ENCODE results near the gene NFATC2.

The NFATC2 gene

DNA sequence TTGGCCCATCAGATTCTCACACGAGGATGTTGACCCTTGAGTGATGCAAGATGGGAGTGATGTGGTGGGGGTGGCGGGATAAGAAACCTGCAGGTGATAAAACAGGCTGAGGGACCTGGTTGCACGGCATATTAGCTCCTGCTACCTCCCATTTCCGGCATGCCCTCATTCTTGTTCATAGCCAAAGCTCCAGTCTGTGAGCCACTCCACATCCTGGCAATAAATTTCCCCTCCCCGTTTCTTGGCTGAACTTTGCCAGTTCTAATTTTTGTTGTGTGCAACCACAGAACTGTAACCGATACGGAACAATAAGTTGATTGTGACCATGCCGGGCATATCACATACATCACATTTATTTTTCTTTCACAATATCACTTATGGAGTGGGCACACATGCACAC, 41.6 kb upstream of the NFATC2 start:
- Histone ChIP-seq H3K9me3 (ENCODE audit: control insufficient read depth, insufficient read depth, low read length) (peaks cover 6% of the 10 kb centered on the region), H3K27me3 (ENCODE audit: control insufficient read depth, low read length) (no peaks in the 10 kb centered on the region), H3K4me1 (ENCODE audit: control insufficient read depth, low read length) (peaks cover 60% of the 10 kb centered on the region), H3F3A (ENCODE audit: control insufficient read depth, insufficient read depth) (peaks cover 4% of the 10 kb centered on the region; the same call in 1 of the 2 replicates), H3K27ac (ENCODE audit: low read depth, low read length) (no peak overlapping the region), H3K9me2 (replicated peaks; ENCODE audit: control insufficient read depth, low read length) (no peaks in the 10 kb centered on the region), H3K4me3 (ENCODE audit: low read length) (no peak overlapping the region), H3K4me2 (ENCODE audit: low read length) (no peak overlapping the region), H3K79me2 (ENCODE audit: control insufficient read depth, low read length) (no peaks in the 10 kb centered on the region), H4K20me1 (ENCODE audit: control insufficient read depth, insufficient read depth, low read depth, low read length) (no peaks in the 10 kb centered on the region), H3K36me3 (ENCODE audit: control insufficient read depth, low read length) (no peaks in the 10 kb centered on the region; the same call in 1 of the 2 replicates)
- TF ChIP-seq, protein P1, sequence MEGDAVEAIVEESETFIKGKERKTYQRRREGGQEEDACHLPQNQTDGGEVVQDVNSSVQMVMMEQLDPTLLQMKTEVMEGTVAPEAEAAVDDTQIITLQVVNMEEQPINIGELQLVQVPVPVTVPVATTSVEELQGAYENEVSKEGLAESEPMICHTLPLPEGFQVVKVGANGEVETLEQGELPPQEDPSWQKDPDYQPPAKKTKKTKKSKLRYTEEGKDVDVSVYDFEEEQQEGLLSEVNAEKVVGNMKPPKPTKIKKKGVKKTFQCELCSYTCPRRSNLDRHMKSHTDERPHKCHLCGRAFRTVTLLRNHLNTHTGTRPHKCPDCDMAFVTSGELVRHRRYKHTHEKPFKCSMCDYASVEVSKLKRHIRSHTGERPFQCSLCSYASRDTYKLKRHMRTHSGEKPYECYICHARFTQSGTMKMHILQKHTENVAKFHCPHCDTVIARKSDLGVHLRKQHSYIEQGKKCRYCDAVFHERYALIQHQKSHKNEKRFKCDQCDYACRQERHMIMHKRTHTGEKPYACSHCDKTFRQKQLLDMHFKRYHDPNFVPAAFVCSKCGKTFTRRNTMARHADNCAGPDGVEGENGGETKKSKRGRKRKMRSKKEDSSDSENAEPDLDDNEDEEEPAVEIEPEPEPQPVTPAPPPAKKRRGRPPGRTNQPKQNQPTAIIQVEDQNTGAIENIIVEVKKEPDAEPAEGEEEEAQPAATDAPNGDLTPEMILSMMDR (IDR thresholded peaks at IDR 0.05; ENCODE audit: low read depth, low read length, poor library complexity, severe bottlenecking), result no peak
- no peak for TF ChIP-seq EZH2phosphoT487 (IDR thresholded peaks at IDR 0.05; ENCODE audit: borderline replicate concordance, low read length)

DNA sequence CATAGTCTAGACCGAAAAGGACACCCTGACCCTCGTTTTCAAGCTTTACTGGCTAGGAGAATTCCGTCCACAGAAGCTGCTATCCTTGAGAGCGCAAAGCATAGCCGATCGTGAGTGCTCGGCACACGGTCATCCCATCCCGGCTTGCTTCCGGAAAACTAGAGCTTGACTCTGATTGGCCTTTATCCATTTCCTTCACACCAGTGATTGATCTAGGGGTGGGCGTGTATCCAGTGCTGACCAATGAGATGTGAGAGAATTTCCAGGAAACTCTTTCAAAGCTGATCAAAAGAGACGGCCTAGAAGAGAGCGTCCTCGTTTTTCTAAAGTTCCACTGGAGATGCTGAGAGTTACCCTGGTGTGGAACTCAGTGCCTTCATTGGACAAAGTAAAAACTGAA, 41.0 kb upstream of the NFATC2 start:
- TF ChIP-seq, protein P1 (IDR thresholded peaks at IDR 0.05; ENCODE audit: low read depth, low read length, poor library complexity, severe bottlenecking), result no peak
- no peak for TF ChIP-seq EZH2phosphoT487 (IDR thresholded peaks at IDR 0.05; ENCODE audit: borderline replicate concordance, low read length)
- Histone ChIP-seq H3K36me3 (ENCODE audit: control insufficient read depth, low read length) (no peaks in the 10 kb centered on the region; the same call in 1 of the 2 replicates), H3K27ac (ENCODE audit: low read depth, low read length) (no peak overlapping the region), H3K4me1 (ENCODE audit: control insufficient read depth, low read length) (peaks cover 56% of the 10 kb centered on the region), H4K20me1 (ENCODE audit: control insufficient read depth, insufficient read depth, low read depth, low read length) (no peaks in the 10 kb centered on the region), H3K9me3 (ENCODE audit: control insufficient read depth, insufficient read depth, low read length) (peaks cover 6% of the 10 kb centered on the region), H3F3A (ENCODE audit: control insufficient read depth, insufficient read depth) (peaks cover 4% of the 10 kb centered on the region; the same call in 1 of the 2 replicates), H3K9me2 (replicated peaks; ENCODE audit: control insufficient read depth, low read length) (no peaks in the 10 kb centered on the region), H3K4me3 (ENCODE audit: low read length) (no peak overlapping the region), H3K27me3 (ENCODE audit: control insufficient read depth, low read length) (no peaks in the 10 kb centered on the region), H3K79me2 (ENCODE audit: control insufficient read depth, low read length) (no peaks in the 10 kb centered on the region), H3K4me2 (ENCODE audit: low read length) (no peak overlapping the region)

DNA sequence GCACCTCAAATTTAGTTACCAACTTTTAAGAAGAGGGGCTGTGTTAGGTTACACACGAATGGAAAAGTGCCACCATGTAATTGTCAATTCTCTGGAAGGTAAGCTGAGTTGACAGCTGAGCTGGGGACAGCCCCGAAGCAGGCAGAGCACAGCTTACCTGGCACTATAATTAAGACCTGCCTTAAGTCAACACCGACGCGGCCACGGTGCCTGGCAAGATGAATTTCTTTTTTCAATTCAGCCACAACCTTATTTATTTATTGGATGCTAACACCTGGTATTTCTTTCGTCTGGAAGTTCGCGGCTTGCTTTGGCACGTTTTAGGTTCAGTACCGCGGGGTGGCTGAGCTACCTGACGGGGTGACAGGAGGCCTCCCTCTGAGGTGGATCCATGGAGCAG, 40.6 kb upstream of the NFATC2 start:
- peaks cover 52% of the 10 kb centered on the region for H3K4me1 ChIP-seq (ENCODE audit: control insufficient read depth, low read length)

More for the DNA sequence above, 40.6 kb upstream of the NFATC2 start:
- no peaks in the 10 kb centered on the region for H3K9me2 ChIP-seq (replicated peaks; ENCODE audit: control insufficient read depth, low read length)
- no peaks in the 10 kb centered on the region for H3K79me2 ChIP-seq (ENCODE audit: control insufficient read depth, low read length)
- no peak overlapping the region for H3K27ac ChIP-seq (ENCODE audit: low read depth, low read length)
- peaks cover 6% of the 10 kb centered on the region for H3K9me3 ChIP-seq (ENCODE audit: control insufficient read depth, insufficient read depth, low read length)
- peaks cover 4% of the 10 kb centered on the region; the same call in 1 of the 2 replicates for H3F3A ChIP-seq (ENCODE audit: control insufficient read depth, insufficient read depth)
- H3K36me3 ChIP-seq (ENCODE audit: control insufficient read depth, low read length), result no peaks in the 10 kb centered on the region; the same call in 1 of the 2 replicates
- H4K20me1 ChIP-seq (ENCODE audit: control insufficient read depth, insufficient read depth, low read depth, low read length), result no peaks in the 10 kb centered on the region
- no peak for TF ChIP-seq EZH2phosphoT487 (IDR thresholded peaks at IDR 0.05; ENCODE audit: borderline replicate concordance, low read length)
- TF ChIP-seq, protein P1 (IDR thresholded peaks at IDR 0.05; ENCODE audit: low read depth, low read length, poor library complexity, severe bottlenecking), result no peak
- no peak overlapping the region for H3K4me3 ChIP-seq (ENCODE audit: low read length)
- H3K4me2 ChIP-seq (ENCODE audit: low read length), result no peak overlapping the region
- H3K27me3 ChIP-seq (ENCODE audit: control insufficient read depth, low read length), result no peaks in the 10 kb centered on the region

Measured in DOHH2 (cell line).